SK-N-MC (cell line): ENCODE measurements around the gene G6PC1.

Experiments
- EZH2 ChIP-seq: fragments of 200-600 bp; sonication (generic); IDR thresholded peaks from one replicate; pipeline ENCODE4 v1.6.1; 2017; ENCODE audit warnings: antibody characterized with exemption
- POLR2AphosphoS5 ChIP-seq: IDR thresholded peaks from 2 replicates; pipeline ENCODE4 v1.6.1; 2012; ENCODE audit warnings: mild to moderate bottlenecking, low read depth, low read length, borderline replicate concordance

GRCh38 chr17:42853597-42853967 lies 47.0 kb upstream of the G6PC1 start:
- TF ChIP-seq EZH2 (no peak), POLR2AphosphoS5 (no peak)
